GM23248 (cell line): ENCODE results near the gene TIAL1.
A peak's percentile ranks its signal among the peaks of the same experiment; 100 is the strongest.

ENCODE experiments used
- EZH2 ChIP-seq: fragments of 200-600 bp; sonication (generic); IDR thresholded peaks from 2 replicates; pipeline ENCODE4 v1.6.1; 2018; ENCODE audit warnings: antibody characterized with exemption, mild to moderate bottlenecking; ENCODE audit not compliant: insufficient read depth, poor library complexity, severe bottlenecking
- EZH2phosphoT487 ChIP-seq: fragments of 200-600 bp; sonication (generic); IDR thresholded peaks from 2 replicates; pipeline ENCODE4 v1.6.1; 2018; ENCODE audit warnings: antibody characterized with exemption, moderate library complexity, mild to moderate bottlenecking, low read depth; ENCODE audit not compliant: insufficient read depth

GRCh38 chr10:119643306-119644204 is 46.8 kb upstream of the TIAL1 start:
- 0 out of 2 replicates have a peak, but pooled peaks have one; percentile 42 for TF ChIP-seq EZH2phosphoT487
- TF ChIP-seq EZH2 = no peak
